ENCODE measurements around the gene IFIT5.
A peak's percentile ranks its signal among the peaks of the same experiment; 100 is the strongest.
"Not testable (repeated sequence)": the region's sequence is repeated elsewhere in the genome, so short reads cannot be mapped to it uniquely, and the experiment has no call there.

The IFIT5 gene

DNA sequence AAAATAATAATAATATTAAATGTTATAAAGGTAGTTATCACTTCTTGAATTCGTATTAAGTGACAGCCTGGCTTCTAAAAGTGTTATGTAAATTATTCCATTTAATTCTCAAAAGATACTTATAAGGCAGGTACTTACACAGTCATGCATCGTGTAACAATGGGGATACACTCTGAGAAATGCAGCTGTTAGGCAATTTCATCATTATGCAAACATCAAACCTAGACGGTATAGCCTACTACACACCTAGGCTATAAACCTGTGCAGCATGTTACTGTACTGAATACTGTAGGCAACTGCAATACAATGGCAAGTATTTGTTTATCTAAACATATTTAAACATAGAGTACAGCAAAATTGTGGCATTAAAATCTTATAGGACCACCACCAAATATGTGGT is 20.5 kb upstream of the IFIT5 start:
- DNase-seq (ENCODE audit: low spot score), result no peak

DNA sequence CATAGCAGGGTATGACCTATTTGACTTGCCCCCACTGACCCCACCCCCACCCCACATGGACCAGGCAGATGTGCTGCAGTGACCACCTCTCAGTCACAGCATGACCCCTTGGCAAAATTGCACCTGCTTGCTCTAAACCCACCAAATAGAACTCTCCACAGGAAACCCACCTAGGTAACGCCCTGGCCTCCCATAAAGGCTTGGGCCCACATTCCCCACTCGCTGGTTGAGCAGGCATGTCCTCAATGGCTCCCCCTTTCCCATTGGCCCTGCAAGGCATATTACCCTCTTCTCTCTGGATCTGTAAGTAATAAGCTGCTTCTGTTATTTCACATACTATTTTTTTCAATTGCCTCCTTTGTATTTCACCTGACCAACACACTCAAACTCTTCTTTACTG is 19.2 kb upstream of the IFIT5 start:
- no peak for DNase-seq (ENCODE audit: low spot score)

DNA sequence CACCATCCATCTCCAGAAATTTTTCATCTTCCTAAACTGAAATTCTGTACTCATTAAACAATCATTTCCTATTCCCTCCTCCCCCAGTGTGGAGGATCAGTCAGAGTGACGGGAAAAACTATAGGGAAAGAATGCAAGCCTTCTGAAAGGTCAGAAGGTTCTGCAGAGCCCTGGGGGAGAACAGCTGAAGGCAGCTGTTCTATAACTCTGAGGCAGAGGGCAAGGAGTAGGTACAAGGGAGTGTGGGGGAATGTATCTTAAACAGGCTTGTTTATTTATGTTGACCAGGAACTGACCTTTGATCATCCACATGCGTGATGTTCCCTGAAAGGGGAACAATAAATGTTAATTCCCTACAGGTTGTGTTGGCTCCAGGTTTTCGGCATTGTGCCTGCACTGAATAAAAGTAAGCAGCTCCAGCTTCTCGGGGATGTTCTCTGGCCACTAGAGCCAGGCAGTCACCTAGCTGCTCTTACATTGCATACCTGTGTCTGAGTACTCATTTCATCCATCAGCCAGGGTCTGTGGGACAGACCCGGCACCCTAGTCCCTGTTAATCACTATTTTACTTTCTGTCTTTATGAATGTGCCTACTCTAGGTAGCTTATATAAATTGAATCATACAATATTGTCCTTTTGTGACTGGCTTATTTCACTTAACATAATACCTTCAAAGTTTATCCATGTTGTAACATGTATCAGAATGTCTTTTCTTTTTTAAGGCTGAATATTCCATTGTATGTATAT is 16.2 kb upstream of the IFIT5 start:
- DNase-seq (ENCODE audit: low spot score), result no peak

DNA sequence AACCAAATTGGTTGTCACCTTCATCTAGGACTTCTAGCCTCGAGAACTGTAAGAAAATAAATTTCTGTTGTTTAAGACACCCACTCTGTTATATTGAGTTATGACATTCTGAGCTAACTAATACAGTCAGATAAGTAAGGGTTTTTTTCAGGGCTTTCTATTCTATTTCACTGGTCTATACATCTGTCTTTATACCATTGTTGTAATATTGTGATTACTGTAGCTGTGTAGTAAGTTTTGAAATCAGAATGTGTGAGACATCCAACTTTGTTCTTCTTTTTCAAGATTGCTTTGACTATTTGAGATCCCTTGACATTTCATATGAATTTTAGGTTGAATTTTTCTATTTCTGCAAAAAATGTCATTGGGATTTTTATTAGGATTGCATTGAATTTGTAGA is 14.4 kb upstream of the IFIT5 start:
- no peak for DNase-seq (ENCODE audit: low spot score)

DNA sequence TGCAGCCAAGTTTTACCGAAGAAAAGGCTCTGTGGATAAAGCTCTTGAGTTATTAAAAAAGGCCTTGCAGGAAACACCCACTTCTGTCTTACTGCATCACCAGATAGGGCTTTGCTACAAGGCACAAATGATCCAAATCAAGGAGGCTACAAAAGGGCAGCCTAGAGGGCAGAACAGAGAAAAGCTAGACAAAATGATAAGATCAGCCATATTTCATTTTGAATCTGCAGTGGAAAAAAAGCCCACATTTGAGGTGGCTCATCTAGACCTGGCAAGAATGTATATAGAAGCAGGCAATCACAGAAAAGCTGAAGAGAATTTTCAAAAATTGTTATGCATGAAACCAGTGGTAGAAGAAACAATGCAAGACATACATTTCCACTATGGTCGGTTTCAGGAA is 11.3 kb upstream of the IFIT5 start:
- no peak for DNase-seq (ENCODE audit: low spot score)

DNA sequence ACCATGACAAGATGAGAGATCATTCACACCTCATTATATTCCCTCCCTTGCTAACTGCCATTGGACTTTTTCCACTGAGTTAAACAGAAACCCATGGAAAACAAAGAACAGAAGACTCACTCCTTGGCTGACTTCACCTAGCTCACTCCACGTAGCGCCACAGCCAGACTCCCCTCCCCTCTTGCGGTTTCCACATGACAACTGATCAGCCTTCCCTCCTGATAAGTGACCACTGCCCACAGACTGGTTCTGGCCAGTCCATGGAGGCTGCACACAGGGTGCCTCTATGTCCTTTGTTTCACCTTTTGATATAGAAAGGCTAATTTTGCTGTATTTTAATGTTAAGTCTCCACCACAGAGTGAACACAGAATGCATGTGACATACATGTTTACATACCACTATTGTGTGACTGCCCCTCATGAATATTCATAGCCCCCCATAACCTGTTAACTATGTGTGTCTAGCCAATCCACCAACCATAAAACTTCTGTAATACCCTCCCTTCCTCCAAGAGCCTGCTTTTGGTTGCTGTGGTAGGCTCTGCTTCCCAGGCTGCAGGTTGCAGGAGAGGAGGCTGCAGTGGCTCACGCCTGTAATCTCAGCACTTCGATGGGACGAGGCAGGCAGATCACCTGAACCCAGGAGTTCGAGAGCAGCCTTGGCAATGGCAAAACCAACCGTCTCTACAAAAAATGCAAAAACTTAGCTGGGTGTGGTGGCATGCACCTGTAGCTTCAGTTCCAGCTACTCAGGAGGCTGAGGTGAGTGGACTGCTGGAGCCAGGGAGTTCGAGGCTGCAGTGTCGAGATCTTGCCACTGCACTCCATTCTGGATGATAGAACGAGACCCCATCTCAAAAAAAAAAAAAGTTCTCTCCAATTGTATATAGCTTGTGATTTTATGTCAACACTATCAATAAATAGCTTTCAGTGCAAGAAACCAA is 10.0 kb upstream of the IFIT5 start:
- DNase-seq (ENCODE audit: low spot score), result no peak

DNA sequence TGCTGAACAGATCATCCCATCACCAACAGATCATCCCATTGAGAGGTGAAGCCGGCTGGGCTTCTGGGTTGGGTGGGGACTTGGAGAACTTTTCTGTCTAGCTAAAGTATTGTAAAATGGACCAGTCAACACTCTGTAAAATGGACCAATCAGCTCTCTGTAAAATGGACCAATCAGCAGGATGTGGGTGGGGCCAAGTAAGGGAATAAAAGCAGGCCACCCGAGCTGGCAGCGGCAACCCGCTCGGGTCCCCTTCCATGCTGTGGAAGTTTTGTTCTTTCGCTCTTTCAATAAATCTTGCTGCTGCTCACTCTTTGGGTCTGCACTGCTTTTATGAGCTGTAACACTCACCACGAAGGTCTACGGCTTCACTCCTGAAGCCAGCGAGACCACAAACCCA is 8.2 kb upstream of the IFIT5 start:
- not testable (repeated sequence) for DNase-seq (ENCODE audit: low spot score)

DNA sequence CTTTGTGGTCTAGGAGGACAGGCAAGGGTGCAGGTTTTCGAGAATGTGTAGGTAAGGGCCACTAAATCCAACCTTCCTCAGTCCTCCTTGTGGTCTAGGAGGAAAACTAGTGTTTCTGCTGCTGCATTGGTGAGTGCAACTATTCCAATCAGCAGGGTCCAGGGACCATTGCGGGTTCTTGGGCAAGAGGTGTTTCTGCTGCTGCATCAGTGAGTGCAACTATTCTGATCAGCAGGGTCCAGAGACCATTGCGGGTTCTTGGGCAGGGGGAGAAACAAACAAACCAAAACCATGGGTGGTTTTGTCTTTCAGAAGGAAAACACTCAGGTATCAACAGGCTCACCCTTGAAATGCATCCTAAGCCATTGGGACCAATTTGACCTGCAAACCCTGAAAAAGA is 6.6 kb upstream of the IFIT5 start:
- DNase-seq (ENCODE audit: low spot score), result not testable (repeated sequence)

DNA sequence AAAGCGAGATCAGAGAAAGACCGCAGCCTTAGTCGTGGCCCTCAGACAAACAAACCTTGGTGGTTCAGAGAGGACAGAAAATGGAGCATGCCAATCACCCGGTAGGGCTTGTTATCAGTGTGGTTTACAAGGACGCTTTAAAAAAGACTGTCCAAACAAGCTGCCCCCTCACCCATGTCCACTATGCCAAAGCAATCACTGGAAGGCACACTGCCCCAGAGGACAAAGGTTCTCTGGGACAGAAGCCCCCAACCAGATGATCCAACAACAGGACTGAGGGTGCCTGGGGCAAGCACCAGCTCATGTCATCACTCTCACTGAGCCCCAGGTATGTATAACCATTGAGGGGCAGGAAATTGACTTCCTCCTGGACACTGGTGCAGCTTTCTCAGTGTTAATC is 5.1 kb upstream of the IFIT5 start:
- not testable (repeated sequence) for DNase-seq (ENCODE audit: low spot score)

DNA sequence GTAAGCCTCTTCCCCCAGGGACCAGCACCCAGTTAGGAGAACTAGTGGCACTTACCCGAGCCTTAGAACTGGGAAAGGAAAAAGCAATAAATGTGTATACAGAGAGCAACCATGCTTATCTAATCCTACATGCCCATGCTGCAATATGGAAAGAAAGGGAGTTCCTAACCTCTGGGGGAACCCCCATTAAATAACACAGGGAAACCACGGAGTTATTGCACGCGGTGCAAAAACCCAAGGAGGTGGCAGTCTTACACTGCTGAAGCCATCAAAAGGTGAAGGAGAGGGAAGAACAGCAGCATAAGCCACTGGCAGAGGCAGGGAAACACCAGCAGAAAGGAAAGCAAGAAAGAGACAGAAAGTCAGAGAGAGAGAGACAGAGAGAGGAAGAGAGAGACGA is 3.8 kb upstream of the IFIT5 start:
- not testable (repeated sequence) for DNase-seq (ENCODE audit: low spot score)

DNA sequence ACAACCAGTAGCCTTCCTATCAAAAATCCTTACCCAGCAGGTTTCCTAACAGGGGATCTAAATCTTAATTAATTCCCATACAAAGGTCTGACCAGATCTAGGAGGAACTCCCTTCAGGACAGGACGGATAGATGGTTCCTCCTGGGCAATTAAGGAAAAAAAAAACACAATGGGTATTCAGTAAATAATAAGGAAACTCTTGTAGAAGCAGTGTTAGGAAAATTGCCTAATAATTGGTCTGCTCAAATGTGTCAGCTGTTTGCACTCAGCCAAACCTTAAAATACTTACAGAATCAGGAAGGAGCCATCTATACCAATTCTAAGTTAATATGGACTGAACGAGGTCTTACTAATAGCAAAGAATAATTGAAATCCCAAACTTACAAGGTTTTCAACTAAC is 3.2 kb upstream of the IFIT5 start:
- not testable (repeated sequence) for DNase-seq (ENCODE audit: low spot score)

DNA sequence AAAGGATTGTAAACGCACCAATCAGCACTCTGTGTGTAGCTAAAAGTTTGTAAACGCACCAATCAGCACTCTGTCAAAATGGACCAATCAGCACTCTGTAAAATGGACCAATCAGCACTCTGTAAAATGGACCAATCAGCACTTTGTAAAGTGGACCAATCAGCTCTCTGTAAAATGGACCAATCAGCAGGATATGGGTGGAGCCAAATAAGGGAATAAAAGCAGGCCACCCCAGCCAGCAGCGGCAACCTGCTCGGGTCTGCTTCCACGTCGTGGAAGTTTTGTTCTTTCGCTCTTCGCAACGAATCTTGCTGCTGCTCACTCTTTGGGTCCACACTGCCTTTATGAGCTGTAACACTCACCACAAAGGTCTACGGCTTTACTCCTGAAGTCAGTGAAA is 2.1 kb upstream of the IFIT5 start:
- DNase-seq (ENCODE audit: low spot score), result not testable (repeated sequence)

DNA sequence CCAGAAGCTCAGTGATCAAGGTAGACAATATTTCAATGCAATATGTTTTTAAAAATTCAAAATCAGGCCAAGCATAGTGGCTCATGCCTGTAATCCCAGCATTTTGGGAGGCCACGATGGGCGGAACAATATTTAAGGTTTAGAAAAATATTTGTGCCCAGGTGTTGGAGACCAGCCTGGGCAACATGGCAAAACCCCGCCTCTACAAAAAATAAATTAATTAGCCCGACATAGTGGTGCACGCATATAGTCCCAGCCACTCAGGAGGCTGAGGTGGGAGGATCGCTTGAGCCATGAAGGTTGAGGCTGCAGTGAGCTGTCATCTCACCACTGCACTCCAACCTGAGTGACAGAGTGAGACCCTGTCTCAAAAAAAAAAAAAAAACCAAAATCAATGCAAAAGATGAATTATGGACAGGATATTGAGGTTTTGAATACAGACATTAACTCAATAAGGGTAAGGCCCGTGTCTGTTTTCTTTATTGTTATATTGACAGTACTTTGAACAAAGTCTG is 913 bp upstream of the IFIT5 start:
- no peak for DNase-seq (ENCODE audit: low spot score)

DNA sequence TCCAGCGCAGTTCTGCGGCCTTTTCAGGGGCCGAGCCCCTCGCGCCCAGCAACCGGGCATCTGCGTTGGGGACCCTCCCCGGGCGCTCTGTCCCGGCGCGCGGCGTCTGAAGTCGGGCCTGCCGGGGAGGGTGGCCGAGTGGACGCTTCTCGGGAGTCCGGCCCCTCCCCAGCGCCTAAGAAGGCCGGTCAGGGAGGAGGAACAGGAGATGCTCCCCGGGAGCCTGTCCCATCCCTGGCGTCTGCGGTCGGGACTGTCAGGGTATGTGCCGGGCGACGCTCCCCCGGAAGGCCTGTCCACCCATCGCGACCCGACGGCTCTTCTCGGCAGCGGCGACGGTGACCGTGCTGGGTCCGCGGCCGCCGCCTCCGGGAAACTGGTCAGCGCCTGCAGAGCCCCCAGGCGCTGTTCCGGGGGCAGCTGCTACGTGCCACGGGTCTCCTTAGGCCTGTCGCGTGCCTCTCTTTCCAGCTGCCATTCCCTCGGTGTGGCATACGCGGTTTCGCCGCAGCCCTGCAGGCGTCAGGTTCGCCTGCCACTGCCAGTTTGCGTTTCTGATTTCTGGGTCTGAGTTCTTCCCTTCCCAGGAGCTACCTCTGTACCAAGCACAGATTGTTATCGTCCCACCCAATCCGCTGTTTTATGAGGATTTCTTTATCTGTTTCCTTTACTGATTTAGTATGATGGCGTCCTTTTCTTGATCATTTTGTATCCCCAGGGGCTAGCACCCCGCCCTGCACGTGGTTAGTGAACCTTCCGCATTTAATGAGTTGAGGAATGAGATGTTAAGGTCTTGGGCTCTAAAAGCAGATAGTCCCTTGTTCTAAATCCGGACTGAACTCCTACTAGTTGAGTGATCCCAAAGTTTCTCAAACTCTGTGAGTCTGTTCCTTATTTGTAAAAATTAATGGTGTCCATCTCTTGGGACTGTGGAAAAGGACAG is 782 bp downstream of the IFIT5 start:
- DNase-seq (ENCODE audit: low spot score), result no peak

DNA sequence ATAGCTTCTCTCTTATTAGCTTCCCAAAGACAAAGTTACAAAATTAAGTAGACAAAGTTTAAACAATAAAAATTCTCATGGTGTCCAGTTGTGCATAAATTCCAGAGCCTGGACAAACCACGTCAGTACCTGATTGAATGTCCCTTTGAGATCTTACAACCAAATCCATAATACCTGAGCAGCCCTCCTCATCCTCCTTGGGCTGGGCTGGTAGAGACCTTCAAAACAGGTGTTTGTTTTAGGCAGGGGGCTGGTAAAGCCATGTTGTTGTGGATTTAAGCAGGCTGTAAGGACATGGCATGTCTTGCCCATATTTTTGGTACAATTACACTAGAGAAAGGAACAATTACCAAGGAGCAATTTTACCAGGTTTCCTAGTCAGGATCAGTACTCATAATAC is 2.1 kb downstream of the IFIT5 start:
- DNase-seq (ENCODE audit: low spot score), result no peak

DNA sequence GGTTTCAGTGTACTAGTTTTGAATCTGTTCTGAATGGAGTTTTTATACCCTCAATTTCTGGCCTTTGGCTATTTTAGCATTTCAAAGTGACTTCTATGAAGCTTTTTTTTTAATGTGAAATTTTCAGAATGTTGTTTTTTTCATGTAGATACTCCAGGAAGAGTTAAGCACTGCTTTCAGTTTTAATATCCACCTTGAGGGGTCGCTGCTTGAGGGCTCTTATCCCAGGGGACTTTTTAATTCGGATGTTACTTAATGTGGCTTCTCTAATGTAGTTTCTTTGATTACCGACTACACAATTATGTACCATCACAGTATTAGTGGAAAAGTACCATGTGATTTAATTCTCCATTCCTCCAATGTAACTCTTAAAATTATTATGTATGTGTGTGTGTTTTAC is 5.2 kb downstream of the IFIT5 start:
- no peak for DNase-seq (ENCODE audit: low spot score)

DNA sequence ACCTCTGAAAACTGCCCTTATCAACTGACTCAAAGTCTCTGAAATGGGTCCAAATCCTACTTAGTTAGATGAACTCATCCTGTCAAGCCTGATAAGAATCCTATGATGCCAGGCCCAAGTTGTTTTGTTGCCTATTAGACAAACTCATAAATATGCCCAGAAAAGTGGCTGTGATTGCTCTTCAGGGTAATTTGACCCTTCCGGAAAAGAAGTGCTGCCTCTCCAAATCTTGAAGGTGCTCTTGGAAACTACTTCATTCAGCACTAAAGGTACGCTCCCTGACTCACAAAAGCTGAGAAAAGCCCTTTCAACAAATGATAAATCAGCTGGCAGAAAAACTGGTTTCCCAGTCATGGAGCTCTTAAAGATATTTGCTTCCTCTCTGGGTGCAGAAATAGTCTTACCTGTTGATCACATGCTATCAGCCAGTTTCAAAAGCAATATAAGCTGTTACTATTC is 6.7 kb downstream of the IFIT5 start:
- DNase-seq (ENCODE audit: low spot score), result no peak

DNA sequence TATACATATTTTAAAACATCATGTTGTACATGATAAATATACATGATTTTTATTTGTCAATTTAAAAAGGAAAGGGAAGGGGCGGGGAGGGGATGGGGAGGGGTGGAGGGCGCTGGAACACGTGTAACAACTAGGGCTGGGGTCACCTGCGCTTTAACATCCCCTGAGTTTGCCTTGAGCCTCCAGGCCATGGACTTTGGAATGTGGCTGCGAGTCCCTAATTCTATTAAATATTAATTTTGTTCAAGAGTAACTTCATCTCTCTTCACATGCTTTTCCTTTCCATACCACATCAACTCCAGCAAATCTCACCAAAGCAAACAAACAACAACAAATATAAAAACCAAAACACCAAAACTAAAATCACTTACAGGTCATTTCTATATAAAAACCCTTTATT is 10.6 kb downstream of the IFIT5 start:
- DNase-seq (ENCODE audit: low spot score), result no peak

DNA sequence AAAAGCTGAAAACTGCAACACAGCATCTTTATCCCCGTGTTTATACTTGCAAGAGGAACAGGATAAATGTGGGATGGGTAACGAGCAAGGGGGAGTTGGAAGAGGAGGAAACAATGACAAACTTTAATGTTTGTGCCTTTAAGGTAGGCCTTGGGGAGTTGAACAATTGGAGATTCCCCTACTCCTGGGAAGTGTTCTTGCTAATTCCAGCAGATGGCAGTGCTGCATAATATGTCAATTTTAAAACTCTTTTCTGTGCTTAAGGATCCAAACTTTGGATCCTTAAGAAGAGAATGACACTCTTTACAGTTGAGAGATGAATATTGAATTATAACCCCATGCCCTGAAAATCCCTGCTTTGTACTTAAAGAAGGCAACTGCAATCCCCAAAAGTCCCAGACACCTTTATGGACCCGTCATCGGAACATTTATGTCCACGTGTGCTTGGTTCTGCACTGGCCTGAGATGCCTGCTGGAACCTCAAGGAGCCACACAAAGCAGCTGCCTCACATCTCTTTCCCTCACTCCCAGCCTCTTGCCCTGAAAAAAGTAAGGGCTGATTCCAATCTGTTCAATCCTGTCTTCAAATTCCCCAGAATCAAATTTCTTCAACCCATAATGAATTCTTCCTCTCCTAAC is 12.0 kb downstream of the IFIT5 start:
- peak; percentile 27 for DNase-seq (ENCODE audit: low spot score)

DNA sequence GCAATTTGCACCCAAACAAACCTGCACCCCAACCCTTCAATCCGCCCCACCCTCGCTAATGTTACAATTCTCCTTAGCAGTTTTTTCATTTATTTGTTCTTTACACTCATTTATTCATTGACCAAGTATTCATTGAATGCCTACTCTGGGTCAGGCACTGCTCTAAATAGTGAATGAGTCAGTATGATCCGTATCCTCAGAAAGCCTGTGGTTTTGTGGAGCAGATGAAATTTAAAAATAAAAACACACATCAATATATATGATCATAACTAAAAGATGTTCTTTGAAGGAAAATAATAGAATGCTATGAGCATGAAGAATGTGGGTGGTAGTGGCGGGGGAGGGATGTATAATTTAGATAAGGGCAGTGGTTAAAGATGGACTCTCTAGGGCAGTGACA is 13.3 kb downstream of the IFIT5 start:
- no peak for DNase-seq (ENCODE audit: low spot score)

DNA sequence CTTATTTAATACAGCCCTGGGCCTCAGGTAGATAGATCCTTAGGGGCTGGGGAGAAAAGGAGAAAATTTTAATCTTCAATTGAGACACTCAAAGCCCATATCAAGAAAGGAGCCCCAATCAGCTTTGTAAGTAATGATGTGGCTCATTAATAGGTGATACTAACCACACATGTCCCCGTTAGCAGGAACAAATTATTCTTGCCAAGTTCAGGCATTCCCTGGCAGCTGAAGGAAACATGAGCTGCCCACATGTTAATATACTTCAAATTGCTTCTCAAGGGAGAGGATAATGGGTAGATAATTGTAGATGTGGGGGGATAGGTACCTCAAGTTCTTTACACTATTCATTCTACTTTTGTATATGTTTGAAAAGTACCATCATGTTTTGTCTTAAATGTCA is 14.5 kb downstream of the IFIT5 start:
- no peak for DNase-seq (ENCODE audit: low spot score)

All from activated CD4-positive, alpha-beta T cell treated with anti-CD3 and anti-CD28 coated beads, Interleukin-2, Interleukin-4, amounts not matched to agents 100 ng/mL and 50 ng/mL, durations not matched to agents 16 hours and 8 hours (primary cell).